ENCODE data around the gene PTGS1.

PTGS1 gene

DNA sequence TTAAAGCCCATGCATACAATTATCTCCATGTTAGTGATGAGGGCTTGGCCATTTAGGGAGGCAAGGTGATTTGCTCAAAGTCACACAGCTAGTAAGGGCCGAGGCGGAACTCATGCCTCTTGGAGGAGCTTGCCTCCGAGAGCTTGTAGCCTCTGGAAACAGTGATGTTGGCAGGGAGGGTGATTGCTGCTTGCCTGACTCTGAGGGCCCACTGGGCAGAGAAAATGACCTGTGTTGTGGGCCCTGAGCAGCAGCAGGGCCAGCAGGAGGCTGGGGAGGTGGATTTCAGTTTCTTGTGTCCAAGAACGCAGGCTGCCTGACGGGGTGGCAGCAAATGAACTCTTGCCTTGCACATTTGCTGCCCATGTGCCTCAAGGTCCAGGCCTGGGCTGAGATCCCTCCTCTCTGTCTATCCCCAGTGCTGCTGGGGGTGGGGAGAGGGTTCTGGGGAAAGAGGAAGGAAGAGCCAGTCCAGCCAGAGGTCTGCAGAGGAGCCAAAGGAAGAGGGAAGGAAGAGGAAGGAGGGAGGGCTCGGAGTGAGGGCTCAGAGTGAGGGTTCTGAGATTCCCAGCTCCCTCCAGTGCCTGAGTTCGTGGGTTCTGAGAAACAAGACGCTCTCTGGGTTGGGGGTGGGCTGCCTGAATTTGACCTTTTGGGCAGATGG is 16.2 kb upstream of the PTGS1 start:
- Histone ChIP-seq H3K9ac (ENCODE audit: low read length) (no peak overlapping the region), H3K79me2 (ENCODE audit: low read length) (no peaks in the 10 kb centered on the region), H3K36me3 (replicated peaks; ENCODE audit: insufficient read depth, low read length) (no peaks in the 10 kb centered on the region), H3K4me3 (ENCODE audit: low read length) (no peak overlapping the region), H3K4me2 (ENCODE audit: low read depth, low read length) (no peak overlapping the region), H3K27ac (ENCODE audit: low read length) (no peak overlapping the region), H3K4me1 (ENCODE audit: low read length) (no peaks in the 10 kb centered on the region), H4K20me1 (ENCODE audit: insufficient read depth, low read length) (no peaks in the 10 kb centered on the region), H2AFZ (ENCODE audit: low read length) (no peak overlapping the region), H3K9me2 (replicated peaks; ENCODE audit: insufficient read depth, low read length) (no peaks in the 10 kb centered on the region), H3K27me3 (replicated peaks; ENCODE audit: insufficient read depth, low read length) (no peaks in the 10 kb centered on the region), H3K9me3 (replicated peaks; ENCODE audit: insufficient read depth, low read length) (no peaks in the 10 kb centered on the region), H3F3A (ENCODE audit: insufficient read depth, low read length) (no peaks in the 10 kb centered on the region)
- TF ChIP-seq CTCF (IDR thresholded peaks at IDR 0.05; ENCODE audit: low read length), result no peak
- TF ChIP-seq EZH2 (optimal IDR thresholded peaks at IDR 0.05; ENCODE audit: low read depth, low read length), result no peak
- no peak for DNase-seq

DNA sequence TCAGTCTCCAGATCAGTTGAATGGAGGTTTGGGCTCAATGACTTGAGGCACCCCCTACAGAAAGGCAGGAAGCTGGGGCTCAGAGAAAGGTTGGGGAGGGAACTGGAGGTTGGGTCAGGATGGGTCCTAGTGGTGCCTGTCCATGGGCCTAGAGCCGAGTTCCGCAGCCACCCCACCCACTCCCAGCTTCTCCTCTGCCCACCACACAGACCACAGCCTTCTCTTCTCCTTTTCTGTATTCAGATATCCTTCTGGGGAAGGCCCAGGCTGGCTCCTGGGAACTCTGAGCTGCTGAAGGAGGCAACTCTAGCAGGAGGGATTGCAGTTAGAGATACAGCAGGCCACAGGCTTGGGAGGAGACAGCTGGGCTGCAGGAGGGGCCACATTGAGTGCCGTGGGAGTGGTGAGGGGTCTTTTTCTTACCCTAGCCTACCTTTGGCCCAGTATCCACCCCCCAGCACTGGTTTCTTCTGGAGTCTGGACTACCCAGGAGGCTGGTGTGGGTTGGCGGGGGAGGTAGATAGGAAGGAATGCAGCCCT is 15.4 kb upstream of the PTGS1 start:
- Histone ChIP-seq H3K4me1 (ENCODE audit: low read length) (no peaks in the 10 kb centered on the region), H3K4me2 (ENCODE audit: low read depth, low read length) (no peak overlapping the region), H3K79me2 (ENCODE audit: low read length) (no peaks in the 10 kb centered on the region), H3K9me2 (replicated peaks; ENCODE audit: insufficient read depth, low read length) (no peaks in the 10 kb centered on the region), H3K9ac (ENCODE audit: low read length) (no peak overlapping the region), H2AFZ (ENCODE audit: low read length) (no peak overlapping the region), H3K27ac (ENCODE audit: low read length) (no peak overlapping the region), H3K4me3 (ENCODE audit: low read length) (no peak overlapping the region), H3K9me3 (replicated peaks; ENCODE audit: insufficient read depth, low read length) (no peaks in the 10 kb centered on the region), H3K36me3 (replicated peaks; ENCODE audit: insufficient read depth, low read length) (no peaks in the 10 kb centered on the region), H4K20me1 (ENCODE audit: insufficient read depth, low read length) (no peaks in the 10 kb centered on the region), H3K27me3 (replicated peaks; ENCODE audit: insufficient read depth, low read length) (no peaks in the 10 kb centered on the region), H3F3A (ENCODE audit: insufficient read depth, low read length) (no peaks in the 10 kb centered on the region)
- no peak for DNase-seq
- TF ChIP-seq EZH2 (optimal IDR thresholded peaks at IDR 0.05; ENCODE audit: low read depth, low read length), result no peak
- TF ChIP-seq CTCF (IDR thresholded peaks at IDR 0.05; ENCODE audit: low read length), result no peak
- TF ChIP-seq EZH2phosphoT487 (IDR thresholded peaks at IDR 0.05; ENCODE audit: low read length), result no peak

- DNase-seq, result no peak
- no peaks in the 10 kb centered on the region for H3K9me3 ChIP-seq (replicated peaks; ENCODE audit: insufficient read depth, low read length)
Measured at GRCh38 chr9:122356627-122357026, 14.2 kb upstream of the PTGS1 start.

More at GRCh38 chr9:122356627-122357026, 14.2 kb upstream of the PTGS1 start:
- H3K27me3 ChIP-seq (replicated peaks; ENCODE audit: insufficient read depth, low read length), result no peaks in the 10 kb centered on the region
- H3K9me2 ChIP-seq (replicated peaks; ENCODE audit: insufficient read depth, low read length), result no peaks in the 10 kb centered on the region
- no peak overlapping the region for H3K27ac ChIP-seq (ENCODE audit: low read length)
- H4K20me1 ChIP-seq (ENCODE audit: insufficient read depth, low read length), result no peaks in the 10 kb centered on the region
- no peak overlapping the region for H3K4me2 ChIP-seq (ENCODE audit: low read depth, low read length)
- TF ChIP-seq CTCF (IDR thresholded peaks at IDR 0.05; ENCODE audit: low read length) (peak; percentile 31), EZH2phosphoT487 (IDR thresholded peaks at IDR 0.05; ENCODE audit: low read length) (no peak)
- H3K36me3 ChIP-seq (replicated peaks; ENCODE audit: insufficient read depth, low read length), result no peaks in the 10 kb centered on the region
- H3K4me3 ChIP-seq (ENCODE audit: low read length), result no peak overlapping the region
- no peaks in the 10 kb centered on the region for H3K4me1 ChIP-seq (ENCODE audit: low read length)
- no peaks in the 10 kb centered on the region for H3K79me2 ChIP-seq (ENCODE audit: low read length)
- no peak overlapping the region for H3K9ac ChIP-seq (ENCODE audit: low read length)
- H3F3A ChIP-seq (ENCODE audit: insufficient read depth, low read length), result no peaks in the 10 kb centered on the region
- no peak overlapping the region for H2AFZ ChIP-seq (ENCODE audit: low read length)

Measured in MM.1S (cell line).